ENCODE data around the gene SLC25A46. TPM values are rescaled to one million over a fixed set of nuclear protein-coding genes. Genes with fewer than 3 reads are reported as not detected.
"Not testable (repeated sequence)": the region's sequence is repeated elsewhere in the genome, so short reads cannot be mapped to it uniquely, and the experiment has no call there.

The SLC25A46 gene
- 10 to 100 TPM; 46.2 to 47.4 TPM for total RNA-seq

DNA sequence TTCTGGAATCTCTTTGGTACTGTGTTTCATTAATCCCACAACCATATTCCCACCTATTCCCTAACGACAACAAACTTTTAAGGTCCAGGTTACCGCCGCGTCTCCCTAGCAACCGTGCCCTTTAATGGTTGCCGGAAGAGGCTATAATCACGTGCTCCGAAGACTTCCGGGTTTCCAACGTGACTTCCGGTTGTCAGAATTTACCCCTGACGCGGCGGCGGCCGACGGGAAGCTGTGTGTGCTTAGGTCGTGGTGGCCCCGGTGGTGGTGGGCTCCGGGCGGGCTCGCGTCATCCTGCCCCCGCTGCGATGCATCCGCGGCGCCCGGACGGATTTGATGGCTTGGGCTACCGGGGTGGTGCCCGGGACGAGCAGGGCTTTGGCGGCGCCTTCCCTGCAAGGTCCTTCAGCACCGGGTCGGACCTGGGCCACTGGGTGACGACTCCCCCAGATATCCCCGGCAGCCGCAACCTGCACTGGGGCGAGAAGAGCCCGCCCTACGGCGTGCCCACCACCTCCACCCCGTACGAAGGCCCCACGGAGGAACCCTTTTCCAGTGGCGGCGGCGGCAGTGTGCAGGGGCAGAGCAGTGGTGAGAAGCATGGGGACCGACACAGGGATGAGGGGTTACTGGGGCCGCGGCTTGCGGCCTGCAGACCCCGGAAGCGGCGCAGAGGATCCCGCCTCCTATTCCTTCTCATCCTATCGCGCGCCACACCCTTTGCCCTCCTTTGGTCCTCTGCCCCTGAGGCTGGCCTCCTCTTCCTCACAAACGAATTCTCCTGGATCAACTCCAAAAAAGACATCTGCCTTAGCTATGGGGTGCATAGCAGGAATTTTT lies at the start of gene SLC25A46:
Gene SLC25A46, plus strand, starts transcription at position 196 of the 840 bp plus-strand sequence. Its CDS starts 113 bp downstream, at position 309.
- H3K4me3 ChIP-seq = peak within 1 kb of the TSS; percentile 100
- H3K9me3 ChIP-seq = no peaks in the 10 kb centered on the region
- no peaks in the 10 kb centered on the region for H3K36me3 ChIP-seq
- DNase-seq (ENCODE audit: low spot score) (peak; percentile 60), ATAC-seq (ENCODE audit: insufficient number of reproducible peaks, low FRiP score, low read depth) (peak; percentile 99)
- peak within 1 kb of the TSS; percentile 89 to 93 for H3K27ac ChIP-seq
- H3K27me3 ChIP-seq (replicated peaks; ENCODE audit: insufficient read depth) = no peaks in the 10 kb centered on the region
- TF ChIP-seq, protein P1, sequence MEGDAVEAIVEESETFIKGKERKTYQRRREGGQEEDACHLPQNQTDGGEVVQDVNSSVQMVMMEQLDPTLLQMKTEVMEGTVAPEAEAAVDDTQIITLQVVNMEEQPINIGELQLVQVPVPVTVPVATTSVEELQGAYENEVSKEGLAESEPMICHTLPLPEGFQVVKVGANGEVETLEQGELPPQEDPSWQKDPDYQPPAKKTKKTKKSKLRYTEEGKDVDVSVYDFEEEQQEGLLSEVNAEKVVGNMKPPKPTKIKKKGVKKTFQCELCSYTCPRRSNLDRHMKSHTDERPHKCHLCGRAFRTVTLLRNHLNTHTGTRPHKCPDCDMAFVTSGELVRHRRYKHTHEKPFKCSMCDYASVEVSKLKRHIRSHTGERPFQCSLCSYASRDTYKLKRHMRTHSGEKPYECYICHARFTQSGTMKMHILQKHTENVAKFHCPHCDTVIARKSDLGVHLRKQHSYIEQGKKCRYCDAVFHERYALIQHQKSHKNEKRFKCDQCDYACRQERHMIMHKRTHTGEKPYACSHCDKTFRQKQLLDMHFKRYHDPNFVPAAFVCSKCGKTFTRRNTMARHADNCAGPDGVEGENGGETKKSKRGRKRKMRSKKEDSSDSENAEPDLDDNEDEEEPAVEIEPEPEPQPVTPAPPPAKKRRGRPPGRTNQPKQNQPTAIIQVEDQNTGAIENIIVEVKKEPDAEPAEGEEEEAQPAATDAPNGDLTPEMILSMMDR (IDR thresholded peaks at IDR 0.05) = no peak
- peaks cover 13 to 19% of the 10 kb centered on the region in 2 donors for H3K4me1 ChIP-seq (ENCODE audit: control insufficient read depth in 1 of 2, low read depth in 2 of 2)

DNA sequence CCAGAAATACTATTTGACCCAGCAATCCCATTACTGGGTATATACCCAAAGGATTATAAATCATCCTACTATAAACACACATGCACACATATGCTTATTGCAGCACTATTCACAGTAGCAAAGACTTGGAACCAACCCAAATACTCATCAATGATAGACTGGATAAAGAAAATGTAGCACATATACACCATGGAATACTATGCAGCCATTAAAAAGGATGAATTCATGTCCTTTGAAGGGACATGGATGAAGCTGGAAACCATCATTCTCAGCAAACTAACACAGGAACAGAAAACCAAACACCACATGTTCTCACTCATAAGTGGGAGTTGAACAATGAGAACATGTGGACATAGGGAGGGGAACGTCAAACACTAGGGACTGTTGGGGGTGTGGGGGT lies 48.2 kb upstream of the SLC25A46 start:
- not testable (repeated sequence) for H3K4me1 ChIP-seq (ENCODE audit: control insufficient read depth in 1 of 2, low read depth in 2 of 2); DNase-seq (ENCODE audit: low spot score); H3K36me3 ChIP-seq; H3K27ac ChIP-seq; H3K4me3 ChIP-seq; H3K9me3 ChIP-seq; H3K27me3 ChIP-seq (replicated peaks; ENCODE audit: insufficient read depth); ATAC-seq (ENCODE audit: insufficient number of reproducible peaks, low FRiP score, low read depth)

- not testable (repeated sequence) for ATAC-seq (ENCODE audit: insufficient number of reproducible peaks, low FRiP score, low read depth); H3K4me1 ChIP-seq (ENCODE audit: control insufficient read depth in 1 of 2, low read depth in 2 of 2); DNase-seq (ENCODE audit: low spot score); H3K27ac ChIP-seq; H3K9me3 ChIP-seq; H3K4me3 ChIP-seq; H3K27me3 ChIP-seq (replicated peaks; ENCODE audit: insufficient read depth); H3K36me3 ChIP-seq
Measured at GRCh38 chr5:110692669-110693068, 46.1 kb upstream of the SLC25A46 start.

- TF ChIP-seq, protein P1 (IDR thresholded peaks at IDR 0.05) = no peak
- H3K36me3 ChIP-seq = no peaks in the 10 kb centered on the region
- DNase-seq (ENCODE audit: low spot score) (no peak), ATAC-seq (ENCODE audit: insufficient number of reproducible peaks, low FRiP score, low read depth) (no peak)
- H3K27me3 ChIP-seq (replicated peaks; ENCODE audit: insufficient read depth) = no peaks in the 10 kb centered on the region
- no peaks in the 10 kb centered on the region for H3K9me3 ChIP-seq
- peaks cover 8 to 21% of the 10 kb centered on the region in 2 donors for H3K4me1 ChIP-seq (ENCODE audit: control insufficient read depth in 1 of 2, low read depth in 2 of 2)
- no peak overlapping the region for H3K27ac ChIP-seq
- H3K4me3 ChIP-seq = no peak overlapping the region
Measured at GRCh38 chr5:110702300-110702699, 36.5 kb upstream of the SLC25A46 start.

- Histone ChIP-seq H3K27me3 (replicated peaks; ENCODE audit: insufficient read depth) (no peaks in the 10 kb centered on the region), H3K4me1 (ENCODE audit: control insufficient read depth in 1 of 2, low read depth in 2 of 2) (peaks cover 8 to 21% of the 10 kb centered on the region in 2 donors), H3K9me3 (no peaks in the 10 kb centered on the region), H3K27ac (no peak overlapping the region), H3K36me3 (no peaks in the 10 kb centered on the region), H3K4me3 (no peak overlapping the region)
- no peak for ATAC-seq (ENCODE audit: insufficient number of reproducible peaks, low FRiP score, low read depth)
- DNase-seq (ENCODE audit: low spot score) = no peak
- TF ChIP-seq, protein P1 (IDR thresholded peaks at IDR 0.05) = no peak
Measured at GRCh38 chr5:110702704-110703103, 36.1 kb upstream of the SLC25A46 start.

DNA sequence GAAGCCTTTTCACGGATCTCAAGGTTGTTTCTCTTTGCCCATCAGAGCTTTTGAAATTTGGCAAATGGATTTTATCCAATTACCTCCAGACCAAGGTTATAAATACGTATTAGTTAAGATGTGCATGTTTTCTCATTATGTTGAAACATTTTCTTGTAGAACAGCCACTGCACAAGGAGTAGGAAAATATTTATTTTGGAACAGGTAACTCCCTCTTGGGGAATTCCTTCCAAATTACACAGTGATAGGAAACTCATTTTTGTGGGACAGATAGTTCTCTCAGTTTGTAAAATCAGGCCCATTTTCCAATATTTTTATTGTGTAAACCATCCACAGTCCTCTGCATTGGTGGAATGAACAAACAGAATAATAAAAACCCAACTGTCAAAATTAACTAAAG lies 35.3 kb upstream of the SLC25A46 start:
- peak overlapping the region; percentile 50 for H3K4me3 ChIP-seq
- no peaks in the 10 kb centered on the region for H3K9me3 ChIP-seq
- H3K4me1 ChIP-seq (ENCODE audit: control insufficient read depth in 1 of 2, low read depth in 2 of 2) = peaks cover 8 to 21% of the 10 kb centered on the region in 2 donors
- TF ChIP-seq, protein P1 (IDR thresholded peaks at IDR 0.05) = no peak
- no peaks in the 10 kb centered on the region for H3K36me3 ChIP-seq
- DNase-seq (ENCODE audit: low spot score) = no peak
- H3K27me3 ChIP-seq (replicated peaks; ENCODE audit: insufficient read depth) = no peaks in the 10 kb centered on the region
- no peak for ATAC-seq (ENCODE audit: insufficient number of reproducible peaks, low FRiP score, low read depth)
- H3K27ac ChIP-seq = no peak overlapping the region

All from thoracic aorta (tissue), 2 donors.